A549 (cell line): Measurements from ENCODE around the gene CHST6. TPM values are rescaled to one million over a fixed set of nuclear protein-coding genes. Genes with fewer than 3 reads are reported as not detected.

Experiments used
- ATAC-seq, 2 experiments: fragments of 200-7000 bp in 1 of 2; fragments of >200 bp in 1 of 2; cut with Nextera tagmentation in 1 of 2; cut with Tn5 transposase in 1 of 2; 3 replicates each; pipeline versions ENCODE4 v1.8.0 to v1.9.1; 2018 to 2020; ENCODE audit warnings: mild to moderate bottlenecking in 1 of 2, moderate library complexity in 1 of 2
- CTCF ChIA-PET: fragments of 300-600 bp; sonication (Branson Sonifier 250); formaldehyde crosslinking; extraction: SDS; loops from one replicate; lab custom pipeline; 2021; ENCODE audit warnings: antibody characterized with exemption, inconsistent platforms; lab: Yijun Ruan, JAX
- POLR2A ChIA-PET: fragments of 350-600 bp; formaldehyde crosslinking; extraction: SDS; loops from one replicate; lab custom pipeline; 2021; ENCODE audit warnings: antibody characterized with exemption, inconsistent platforms; lab: Yijun Ruan, JAX
- DNase-seq, 2 experiments: peaks; one replicate each; pipeline versions ENCODE4 v3.0.0 to v3.0.0-alpha.2; 2011 to 2016; ENCODE audit warnings: low read depth in 1 of 2, low spot score in 1 of 2
- FAIRE-seq: peaks from 2 replicates; lab custom pipeline; 2011; peaks lifted over from hg19 to GRCh38; lab: Jason Lieb, UNC
- H3K27ac ChIP-seq, 2 experiments: fragments of >200 bp; sonication (Bioruptor Twin); formaldehyde crosslinking; 3 replicates each; pipeline ENCODE4 v1.5.1; 2016 to 2017
- H3K4me1 ChIP-seq: fragments of >200 bp; sonication (Bioruptor Twin); formaldehyde crosslinking; 3 replicates; pipeline ENCODE4 v1.6.1; 2016
- H3K4me2 ChIP-seq: fragments of >200 bp; sonication (Bioruptor Twin); formaldehyde crosslinking; 3 replicates; pipeline ENCODE4 v1.6.1; 2016
- H3K4me3 ChIP-seq: fragments of >200 bp; sonication (Bioruptor Twin); formaldehyde crosslinking; 3 replicates; pipeline ENCODE4 v1.5.1; 2016
- H3K9me3 ChIP-seq: fragments of >200 bp; sonication (Bioruptor Twin); formaldehyde crosslinking; 3 replicates; pipeline ENCODE4 v1.6.1; 2016
- BHLHE40 ChIP-seq: IDR thresholded peaks from 2 replicates; pipeline ENCODE4 v1.6.1; 2012; ENCODE audit warnings: low read depth, low read length, inconsistent platforms
- CBX2 ChIP-seq: fragments of 200-600 bp; sonication (generic); IDR thresholded peaks from 2 replicates; pipeline ENCODE4 v1.6.1; 2016; ENCODE audit warnings: low read depth, mild to moderate bottlenecking, borderline replicate concordance
- CBX8 ChIP-seq: fragments of 200-600 bp; sonication (generic); IDR thresholded peaks from 2 replicates; pipeline ENCODE4 v1.6.1; 2016
- EHF ChIP-seq: fragments of 250-450 bp; sonication (Bioruptor Pico); IDR thresholded peaks from 2 replicates; pipeline ENCODE4 v1.5.0; 2020; ENCODE audit warnings: mild to moderate bottlenecking
- GATA3 ChIP-seq: IDR thresholded peaks from 2 replicates; pipeline ENCODE4 v1.6.1; 2012; ENCODE audit warnings: borderline replicate concordance
- HDAC2 ChIP-seq: fragments of 200-600 bp; sonication (generic); IDR thresholded peaks from 2 replicates; pipeline ENCODE4 v1.6.1; 2016
- HOXA7 ChIP-seq: fragments of 250-450 bp; sonication (Bioruptor Pico); IDR thresholded peaks from 2 replicates; pipeline ENCODE4 v1.5.0; 2020; ENCODE audit warnings: mild to moderate bottlenecking, moderate library complexity
- HOXB13 ChIP-seq: fragments of 250-450 bp; sonication (Bioruptor Pico); IDR thresholded peaks from 2 replicates; pipeline ENCODE4 v1.5.0; 2020; ENCODE audit warnings: low read depth, mild to moderate bottlenecking, moderate library complexity
- HOXB5 ChIP-seq: fragments of 250-450 bp; sonication (Bioruptor Pico); IDR thresholded peaks from 2 replicates; pipeline ENCODE4 v1.5.0; 2020; ENCODE audit warnings: mild to moderate bottlenecking, moderate library complexity
- JUN ChIP-seq, 2 experiments: fragments of >200 bp; sonication (Bioruptor Twin); formaldehyde crosslinking; IDR thresholded peaks; 2 replicates in 1 of 2; 3 replicates in 1 of 2; pipeline ENCODE4 v1.6.1; 2016 to 2017
- KDM1A ChIP-seq: fragments of 200-600 bp; sonication (generic); IDR thresholded peaks from 2 replicates; pipeline ENCODE4 v1.6.1; 2016; ENCODE audit warnings: low read depth, mild to moderate bottlenecking
- KDM5A ChIP-seq: fragments of 200-600 bp; sonication (generic); IDR thresholded peaks from 2 replicates; pipeline ENCODE4 v1.6.1; 2016; ENCODE audit warnings: antibody characterized with exemption, mild to moderate bottlenecking
- MAFK ChIP-seq: fragments of 450-650 bp; IDR thresholded peaks from 2 replicates; pipeline ENCODE4 v1.6.1; 2014; ENCODE audit not compliant: partially characterized antibody
- NPAS2 ChIP-seq: fragments of 250-450 bp; sonication (Bioruptor Pico); IDR thresholded peaks from 2 replicates; pipeline ENCODE4 v1.8.0; 2022; ENCODE audit warnings: mild to moderate bottlenecking, moderate library complexity, borderline replicate concordance
- PHF8 ChIP-seq: fragments of 200-600 bp; sonication (generic); IDR thresholded peaks from 2 replicates; pipeline ENCODE4 v1.6.1; 2016; ENCODE audit warnings: low read depth, mild to moderate bottlenecking, antibody characterized with exemption, moderate library complexity, borderline replicate concordance
- POLR2A ChIP-seq: IDR thresholded peaks from 2 replicates; pipeline ENCODE4 v1.6.1; 2012; ENCODE audit warnings: mild to moderate bottlenecking, low read length
- RAD21 ChIP-seq, 2 experiments: fragments of >200 bp in 1 of 2; sonication (Bioruptor Twin) in 1 of 2; formaldehyde crosslinking in 1 of 2; IDR thresholded peaks in 1 of 2; conservative IDR thresholded peaks in 1 of 2; 2 replicates in 1 of 2; 3 replicates in 1 of 2; pipeline ENCODE4 v1.6.1; 2012 to 2018; ENCODE audit warnings: inconsistent platforms in 1 of 2
- RCOR1 ChIP-seq: fragments of 150-350 bp; IDR thresholded peaks from 2 replicates; pipeline ENCODE4 v1.6.1; 2014; ENCODE audit warnings: antibody characterized with exemption, low read length, low read depth
- RFX5 ChIP-seq: fragments of 450-650 bp; IDR thresholded peaks from 2 replicates; pipeline ENCODE4 v1.7.1; 2014; ENCODE audit warnings: antibody characterized with exemption, mild to moderate bottlenecking, moderate library complexity
- RNF2 ChIP-seq: fragments of 200-600 bp; sonication (generic); IDR thresholded peaks from 2 replicates; pipeline ENCODE4 v1.6.1; 2016; ENCODE audit warnings: low read depth, mild to moderate bottlenecking, antibody characterized with exemption, moderate library complexity, borderline replicate concordance
- ZC3H11A ChIP-seq: fragments of 450-650 bp; IDR thresholded peaks from 2 replicates; pipeline ENCODE4 v1.6.1; 2014; ENCODE audit warnings: antibody characterized with exemption, mild to moderate bottlenecking
- WGBS: methylation state at CpG from one replicate; pipeline ENCODE4 v1.1.6; 2017; ENCODE audit errors: missing lambda C conversion rate; 5-methylcytosine and 5-hydroxymethylcytosine counted together
- polyA plus RNA-seq, 4 experiments: library from polyadenylated mRNA; depleted of rRNA in 3 of 4; stranded (reverse); fragments of >200 nt; fragmentation: RNase III in 1 of 4; extraction: RNeasy Plus Mini Kit Qiagen cat#74134 plus additional on column Dnase treatment in 1 of 4; gene quantifications; 2 replicates in 3 of 4; 3 replicates in 1 of 4; pipeline ENCODE4 v1.2.3, GENCODE V29; 2011 to 2017
- TF ChIP-seq, protein P1 (sequence below): IDR thresholded peaks from 2 replicates; pipeline ENCODE4 v1.6.1; 2012; ENCODE audit warnings: low read depth, borderline replicate concordance
- TF ChIP-seq, protein P2 (sequence below): fragments of 150-350 bp; IDR thresholded peaks from 2 replicates; pipeline ENCODE4 v1.6.1; 2014; ENCODE audit warnings: low read depth, mild to moderate bottlenecking, low read length
- TF ChIP-seq, protein P3 (sequence below): fragments of 200-600 bp; sonication (generic); IDR thresholded peaks from 2 replicates; pipeline ENCODE4 v1.6.1; 2016; ENCODE audit warnings: antibody characterized with exemption, mild to moderate bottlenecking, moderate library complexity
- TF ChIP-seq, protein P4 (sequence below): fragments of >200 bp; sonication (Bioruptor Twin); formaldehyde crosslinking; IDR thresholded peaks from 3 replicates; pipeline ENCODE4 v1.6.1; 2016

The CHST6 gene
- polyA plus RNA-seq, 2 of the 4 experiments (the other 2 are of a cell fraction), result 0.37 to 0.74 TPM

DNA sequence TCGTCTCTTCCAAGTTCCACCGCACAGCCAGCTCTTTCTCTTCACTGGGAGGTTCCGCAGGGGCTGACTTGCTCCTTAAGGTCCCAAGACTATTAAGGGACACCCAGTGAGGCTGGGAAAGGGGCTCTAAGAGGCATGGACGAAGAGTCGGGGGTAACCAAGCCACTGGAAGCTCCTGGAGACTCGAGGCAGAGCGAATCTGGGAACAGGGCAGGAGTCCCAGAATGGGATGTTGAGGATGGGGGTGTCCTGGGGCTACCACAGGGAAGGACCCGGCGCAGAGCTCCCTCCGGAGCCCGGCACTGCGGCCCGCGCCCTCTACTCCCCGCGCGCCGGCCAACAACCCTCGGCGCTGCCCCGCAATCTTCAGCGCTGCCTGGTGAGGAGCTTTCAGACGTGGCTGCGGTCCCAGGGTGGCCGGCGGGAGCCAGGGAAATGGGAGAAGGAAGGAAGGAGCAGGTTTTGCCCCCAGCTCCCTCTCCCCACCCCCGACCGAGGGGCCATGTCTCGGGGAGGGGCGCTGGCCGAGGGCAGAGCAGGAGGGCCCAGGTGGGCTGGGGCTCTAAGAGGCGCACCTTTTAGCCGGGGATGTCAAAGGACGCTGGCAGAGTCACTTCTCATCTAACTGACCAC lies 40.1 kb upstream of the CHST6 start:
- WGBS, result 85% methylated on average over 32 of the region's 34 CpGs
- no peak for FAIRE-seq
- no peaks in the 10 kb centered on the region for H3K4me1 ChIP-seq
- no peak overlapping the region for H3K4me3 ChIP-seq
- ChIA-PET POLR2A (interaction anchor here (1.6 kb wide), 1 partner anchor 18 kb away, joined by 5 read pairs; no protein-coding TSS in a partner anchor), CTCF (interaction anchor here (0.6 to 2.1 kb wide), 7 partner anchors 14 to 125 kb away, joined by 3 to 13 read pairs (median 4); no protein-coding TSS in a partner anchor)
- no peaks in the 10 kb centered on the region for H3K9me3 ChIP-seq
- H3K27ac ChIP-seq, result no peak overlapping the region
- DNase-seq, result no peak
- ATAC-seq, result no peak
- no peak for TF ChIP-seq RFX5
- TF ChIP-seq GATA3, result no peak
- TF ChIP-seq EHF (CRISPR knock-in tag), result no peak
- no peak for TF ChIP-seq RNF2
- no peak for TF ChIP-seq HOXA7 (CRISPR knock-in tag)
- TF ChIP-seq KDM5A, result no peak
- TF ChIP-seq ZC3H11A, result no peak
- no peak for TF ChIP-seq CBX2
- TF ChIP-seq RCOR1, result no peak
- TF ChIP-seq BHLHE40, result no peak
- TF ChIP-seq RAD21 (conservative IDR thresholded peaks at IDR 0.05 in 1 of 2, IDR thresholded peaks at IDR 0.05 in 1 of 2), result no peak
- no peak for TF ChIP-seq PHF8
- no peak for TF ChIP-seq KDM1A
- TF ChIP-seq, protein P1, sequence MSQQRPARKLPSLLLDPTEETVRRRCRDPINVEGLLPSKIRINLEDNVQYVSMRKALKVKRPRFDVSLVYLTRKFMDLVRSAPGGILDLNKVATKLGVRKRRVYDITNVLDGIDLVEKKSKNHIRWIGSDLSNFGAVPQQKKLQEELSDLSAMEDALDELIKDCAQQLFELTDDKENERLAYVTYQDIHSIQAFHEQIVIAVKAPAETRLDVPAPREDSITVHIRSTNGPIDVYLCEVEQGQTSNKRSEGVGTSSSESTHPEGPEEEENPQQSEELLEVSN, result no peak
- no peak for TF ChIP-seq MAFK
- TF ChIP-seq, protein P2, sequence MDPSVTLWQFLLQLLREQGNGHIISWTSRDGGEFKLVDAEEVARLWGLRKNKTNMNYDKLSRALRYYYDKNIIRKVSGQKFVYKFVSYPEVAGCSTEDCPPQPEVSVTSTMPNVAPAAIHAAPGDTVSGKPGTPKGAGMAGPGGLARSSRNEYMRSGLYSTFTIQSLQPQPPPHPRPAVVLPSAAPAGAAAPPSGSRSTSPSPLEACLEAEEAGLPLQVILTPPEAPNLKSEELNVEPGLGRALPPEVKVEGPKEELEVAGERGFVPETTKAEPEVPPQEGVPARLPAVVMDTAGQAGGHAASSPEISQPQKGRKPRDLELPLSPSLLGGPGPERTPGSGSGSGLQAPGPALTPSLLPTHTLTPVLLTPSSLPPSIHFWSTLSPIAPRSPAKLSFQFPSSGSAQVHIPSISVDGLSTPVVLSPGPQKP, result no peak
- TF ChIP-seq HOXB13 (CRISPR knock-in tag), result no peak
- TF ChIP-seq CBX8, result no peak
- no peak for TF ChIP-seq NPAS2 (CRISPR knock-in tag)
- H3K4me2 ChIP-seq, result no peak overlapping the region

DNA sequence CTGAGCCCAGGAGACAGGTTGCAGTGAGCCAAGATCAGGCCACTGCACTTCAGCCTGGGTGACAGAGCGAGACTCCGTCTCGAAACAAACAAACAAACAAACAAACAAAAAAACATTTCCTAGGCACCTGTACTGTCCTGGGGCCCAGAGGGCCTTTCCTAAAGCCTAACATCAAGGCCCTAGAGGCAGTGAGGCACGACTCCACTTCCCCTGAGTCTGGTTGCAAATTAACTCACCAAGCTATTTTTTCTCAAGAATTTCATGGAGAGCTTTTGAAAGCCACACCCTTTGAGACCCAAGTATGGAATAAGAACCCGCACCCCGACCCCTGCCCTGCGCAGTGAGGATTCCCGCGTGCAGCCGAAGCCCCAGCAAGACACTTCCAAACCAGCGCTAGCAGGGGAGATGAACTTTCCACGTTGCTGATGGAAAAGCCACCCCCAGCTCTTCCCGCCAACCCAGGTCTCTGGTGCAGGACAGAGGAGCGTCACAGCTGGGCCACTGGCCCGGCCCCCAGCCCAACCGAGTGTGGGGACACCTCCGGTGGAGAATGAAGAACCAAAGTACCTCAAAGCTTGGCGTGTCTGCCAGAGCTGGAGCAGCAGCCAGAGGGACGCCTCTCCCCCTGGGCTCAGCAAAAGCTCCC lies 39.4 kb upstream of the CHST6 start:
- DNase-seq, result no peak
- no peak for FAIRE-seq
- WGBS, result 77% methylated on average over 16 of the region's 19 CpGs
- ChIA-PET POLR2A (interaction anchor here (1.6 kb wide), 1 partner anchor 18 kb away, joined by 5 read pairs; no protein-coding TSS in a partner anchor), CTCF (interaction anchor here (0.6 to 2.1 kb wide), 7 partner anchors 13 to 327 kb away, joined by 3 to 13 read pairs (median 3); no protein-coding TSS in a partner anchor)
- no peak for TF ChIP-seq POLR2A
- TF ChIP-seq, protein P3, sequence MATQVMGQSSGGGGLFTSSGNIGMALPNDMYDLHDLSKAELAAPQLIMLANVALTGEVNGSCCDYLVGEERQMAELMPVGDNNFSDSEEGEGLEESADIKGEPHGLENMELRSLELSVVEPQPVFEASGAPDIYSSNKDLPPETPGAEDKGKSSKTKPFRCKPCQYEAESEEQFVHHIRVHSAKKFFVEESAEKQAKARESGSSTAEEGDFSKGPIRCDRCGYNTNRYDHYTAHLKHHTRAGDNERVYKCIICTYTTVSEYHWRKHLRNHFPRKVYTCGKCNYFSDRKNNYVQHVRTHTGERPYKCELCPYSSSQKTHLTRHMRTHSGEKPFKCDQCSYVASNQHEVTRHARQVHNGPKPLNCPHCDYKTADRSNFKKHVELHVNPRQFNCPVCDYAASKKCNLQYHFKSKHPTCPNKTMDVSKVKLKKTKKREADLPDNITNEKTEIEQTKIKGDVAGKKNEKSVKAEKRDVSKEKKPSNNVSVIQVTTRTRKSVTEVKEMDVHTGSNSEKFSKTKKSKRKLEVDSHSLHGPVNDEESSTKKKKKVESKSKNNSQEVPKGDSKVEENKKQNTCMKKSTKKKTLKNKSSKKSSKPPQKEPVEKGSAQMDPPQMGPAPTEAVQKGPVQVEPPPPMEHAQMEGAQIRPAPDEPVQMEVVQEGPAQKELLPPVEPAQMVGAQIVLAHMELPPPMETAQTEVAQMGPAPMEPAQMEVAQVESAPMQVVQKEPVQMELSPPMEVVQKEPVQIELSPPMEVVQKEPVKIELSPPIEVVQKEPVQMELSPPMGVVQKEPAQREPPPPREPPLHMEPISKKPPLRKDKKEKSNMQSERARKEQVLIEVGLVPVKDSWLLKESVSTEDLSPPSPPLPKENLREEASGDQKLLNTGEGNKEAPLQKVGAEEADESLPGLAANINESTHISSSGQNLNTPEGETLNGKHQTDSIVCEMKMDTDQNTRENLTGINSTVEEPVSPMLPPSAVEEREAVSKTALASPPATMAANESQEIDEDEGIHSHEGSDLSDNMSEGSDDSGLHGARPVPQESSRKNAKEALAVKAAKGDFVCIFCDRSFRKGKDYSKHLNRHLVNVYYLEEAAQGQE, result no peak
- no peak for TF ChIP-seq JUN (IDR thresholded peaks at IDR 0.05)
- TF ChIP-seq, protein P4, sequence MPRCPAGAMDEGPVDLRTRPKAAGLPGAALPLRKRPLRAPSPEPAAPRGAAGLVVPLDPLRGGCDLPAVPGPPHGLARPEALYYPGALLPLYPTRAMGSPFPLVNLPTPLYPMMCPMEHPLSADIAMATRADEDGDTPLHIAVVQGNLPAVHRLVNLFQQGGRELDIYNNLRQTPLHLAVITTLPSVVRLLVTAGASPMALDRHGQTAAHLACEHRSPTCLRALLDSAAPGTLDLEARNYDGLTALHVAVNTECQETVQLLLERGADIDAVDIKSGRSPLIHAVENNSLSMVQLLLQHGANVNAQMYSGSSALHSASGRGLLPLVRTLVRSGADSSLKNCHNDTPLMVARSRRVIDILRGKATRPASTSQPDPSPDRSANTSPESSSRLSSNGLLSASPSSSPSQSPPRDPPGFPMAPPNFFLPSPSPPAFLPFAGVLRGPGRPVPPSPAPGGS, result no peak
- TF ChIP-seq HDAC2, result no peak
- no peak for TF ChIP-seq HOXB13 (CRISPR knock-in tag)
- TF ChIP-seq EHF (CRISPR knock-in tag), result no peak
- no peak for TF ChIP-seq BHLHE40
- no peak for TF ChIP-seq HOXB5 (CRISPR knock-in tag)
- Histone ChIP-seq H3K4me2 (no peak overlapping the region), H3K27ac (no peak overlapping the region), H3K4me1 (no peaks in the 10 kb centered on the region), H3K4me3 (no peak overlapping the region), H3K9me3 (no peaks in the 10 kb centered on the region)
- no peak for ATAC-seq
